ENCODE data around the gene C8G. TPM values are rescaled to one million over a fixed set of nuclear protein-coding genes. Genes with fewer than 3 reads are reported as not detected.

The C8G gene
- total and polyA plus RNA-seq, 9 of the 15 experiments (the other 6 are each of a cell fraction or from before 2014, with no cell fraction given): 0.35 to 5.9 (median 2.7) TPM; not detected in 2

DNA sequence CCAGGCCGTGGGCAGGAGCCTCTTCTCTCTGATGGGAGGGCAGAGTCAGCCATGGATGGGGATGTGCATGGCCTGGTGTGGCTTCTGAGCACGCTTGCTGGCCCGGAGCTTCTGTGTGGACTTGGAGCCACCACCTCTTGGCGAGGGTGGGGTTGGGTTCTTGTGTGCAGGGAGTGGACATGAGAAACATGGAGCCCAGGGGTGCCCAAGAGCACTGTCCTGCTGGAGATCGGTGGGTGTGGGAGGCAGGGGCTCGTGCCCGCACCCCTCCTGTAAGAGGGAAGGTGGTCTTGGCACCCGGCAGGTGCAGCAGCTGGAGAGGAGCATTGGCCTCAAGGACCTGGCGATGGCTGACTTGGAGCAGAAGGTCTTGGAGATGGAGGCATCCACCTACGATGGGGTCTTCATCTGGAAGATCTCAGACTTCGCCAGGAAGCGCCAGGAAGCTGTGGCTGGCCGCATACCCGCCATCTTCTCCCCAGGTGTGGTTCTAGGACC, 24.3 kb upstream of the C8G start:
- DNase-seq (ENCODE audit: extremely low read depth in 1 of 4, low spot score in 3 of 4): no peak
- intact Hi-C loops (cut with micrococcal nuclease): no loop called here
- 96% methylated on average over 11 of the region's 14 CpGs for WGBS (ENCODE audit: insufficient coverage, low coverage, missing lambda C conversion rate)
- in situ Hi-C loops (cut with MboI): no loop called here
- ChIA-PET POLR2A (interaction anchor here (0.6 to 1.7 kb wide), 4 partner anchors 17 to 76 kb away, joined by 3 to 9 read pairs (median 4); partner anchors contain the start of gene CLIC3), CTCF (ENCODE audit: low intra/inter-chr PET ratio) (no interaction called here)
- TF ChIP-seq ILF3 (IDR thresholded peaks at IDR 0.05; ENCODE audit: borderline replicate concordance): no peak
- TF ChIP-seq RBM39 (optimal IDR thresholded peaks at IDR 0.05; ENCODE audit: low read depth, low read length): no peak
- TF ChIP-seq KDM2B (CRISPR knock-in tag; IDR thresholded peaks at IDR 0.05): no peak
- no peak for TF ChIP-seq FOXA3 (CRISPR knock-in tag; conservative IDR thresholded peaks at IDR 0.05 in 1 of 2, IDR thresholded peaks at IDR 0.05 in 1 of 2)
- peak; percentile 10; the same call in 1 of the 2 replicates for TF ChIP-seq POLR2G (IDR thresholded peaks at IDR 0.05; ENCODE audit: low read depth, low read length)
- FAIRE-seq: no peak
- no peaks in the 10 kb centered on the region for H3K9me1 ChIP-seq (ENCODE audit: control insufficient read depth, insufficient read depth, low read length)
- H3K4me3 ChIP-seq: no peak overlapping the region
- H3K27me3 ChIP-seq (ENCODE audit: control insufficient read depth in 2 of 2, insufficient read depth in 2 of 2, low read length in 2 of 2): no peaks in the 10 kb centered on the region
- peaks cover 1% of the 10 kb centered on the region; the same call in 1 of the 3 replicates for H3K79me2 ChIP-seq (ENCODE audit: control insufficient read depth, insufficient read depth, low read length)
- H2AFZ ChIP-seq (ENCODE audit: low read depth, low read length): no peak overlapping the region
- no peaks in the 10 kb centered on the region for H4K20me1 ChIP-seq (replicated peaks; ENCODE audit: control insufficient read depth, insufficient read depth, low read length)
- peaks cover 76% of the 10 kb centered on the region for H3K36me3 ChIP-seq (ENCODE audit: control insufficient read depth, insufficient read depth, low read length)
- no peaks in the 10 kb centered on the region for H3K9me3 ChIP-seq (replicated peaks; ENCODE audit: control insufficient read depth, insufficient read depth, low read depth, low read length)
- peaks cover 0 to 31% of the 10 kb centered on the region in 2 experiments; a peak in 2 of 5 replicates for H3K4me1 ChIP-seq (replicated peaks in 1 of 2; ENCODE audit: control insufficient read depth in 2 of 2, insufficient read depth in 2 of 2, low read length in 2 of 2)
- no peak for ATAC-seq
- no peak overlapping the region for H3K4me2 ChIP-seq (ENCODE audit: insufficient read depth, low read length)
- BruUV-seq (replicated peaks): no TSS peak
- no peak overlapping the region for H3K27ac ChIP-seq (ENCODE audit: extremely low read depth, low read depth, low read length)
- H3K9ac ChIP-seq (ENCODE audit: insufficient read depth in 1 of 2, low read depth in 2 of 2, low read length in 2 of 2): peak overlapping the region in 1 of 2 experiments; percentile 48; a peak in 1 of 4 replicates

DNA sequence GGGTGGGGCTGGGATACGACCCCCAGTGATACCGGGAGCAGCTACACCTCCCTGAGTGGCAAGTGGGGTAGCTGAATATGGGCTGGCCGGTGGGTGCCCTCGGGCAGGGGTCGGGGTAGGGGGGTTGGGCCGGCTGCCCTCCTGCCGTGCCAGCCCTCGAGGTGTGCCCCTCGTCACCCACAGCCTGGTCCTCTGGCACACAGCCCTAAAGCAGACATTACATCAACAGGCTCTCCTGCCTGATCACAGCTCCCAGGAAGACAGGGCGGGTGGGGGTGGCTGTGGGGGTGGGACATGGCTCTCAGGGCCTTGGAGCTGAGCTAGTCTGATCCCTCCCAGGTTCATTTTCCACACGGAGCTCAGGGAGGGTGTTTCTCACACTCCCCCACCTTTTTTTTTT, 23.7 kb upstream of the C8G start:
- Histone ChIP-seq H2AFZ (ENCODE audit: low read depth, low read length) (no peak overlapping the region), H3K27me3 (ENCODE audit: control insufficient read depth in 2 of 2, insufficient read depth in 2 of 2, low read length in 2 of 2) (no peaks in the 10 kb centered on the region), H4K20me1 (replicated peaks; ENCODE audit: control insufficient read depth, insufficient read depth, low read length) (no peaks in the 10 kb centered on the region), H3K9me3 (replicated peaks; ENCODE audit: control insufficient read depth, insufficient read depth, low read depth, low read length) (no peaks in the 10 kb centered on the region), H3K36me3 (ENCODE audit: control insufficient read depth, insufficient read depth, low read length) (peaks cover 76% of the 10 kb centered on the region), H3K9ac (ENCODE audit: insufficient read depth in 1 of 2, low read depth in 2 of 2, low read length in 2 of 2) (no peak overlapping the region), H3K4me1 (replicated peaks in 1 of 2; ENCODE audit: control insufficient read depth in 2 of 2, insufficient read depth in 2 of 2, low read length in 2 of 2) (peaks cover 0 to 36% of the 10 kb centered on the region in 2 experiments; a peak in 2 of 5 replicates), H3K4me3 (no peak overlapping the region), H3K27ac (ENCODE audit: extremely low read depth, low read depth, low read length) (no peak overlapping the region), H3K79me2 (ENCODE audit: control insufficient read depth, insufficient read depth, low read length) (no peaks in the 10 kb centered on the region; the same call in 2 of the 3 replicates), H3K4me2 (ENCODE audit: insufficient read depth, low read length) (no peak overlapping the region), H3K9me1 (ENCODE audit: control insufficient read depth, insufficient read depth, low read length) (no peaks in the 10 kb centered on the region)
- CTCF ChIA-PET (ENCODE audit: low intra/inter-chr PET ratio): no interaction called here
- no TSS peak for BruUV-seq (replicated peaks)
- FAIRE-seq (no peak), DNase-seq (ENCODE audit: extremely low read depth in 1 of 4, low spot score in 3 of 4) (no peak), ATAC-seq (no peak)
- intact Hi-C loops (cut with micrococcal nuclease): no loop called here
- in situ Hi-C loops (cut with MboI): no loop called here
- POLR2A ChIA-PET: interaction anchor here (0.6 kb wide), 2 partner anchors 32 to 75 kb away, joined by 3 to 4 read pairs; partner anchors contain the start of gene CLIC3
- 95% methylated on average over 5 of the region's 11 CpGs for WGBS (ENCODE audit: insufficient coverage, low coverage, missing lambda C conversion rate)
- TF ChIP-seq, protein P1, sequence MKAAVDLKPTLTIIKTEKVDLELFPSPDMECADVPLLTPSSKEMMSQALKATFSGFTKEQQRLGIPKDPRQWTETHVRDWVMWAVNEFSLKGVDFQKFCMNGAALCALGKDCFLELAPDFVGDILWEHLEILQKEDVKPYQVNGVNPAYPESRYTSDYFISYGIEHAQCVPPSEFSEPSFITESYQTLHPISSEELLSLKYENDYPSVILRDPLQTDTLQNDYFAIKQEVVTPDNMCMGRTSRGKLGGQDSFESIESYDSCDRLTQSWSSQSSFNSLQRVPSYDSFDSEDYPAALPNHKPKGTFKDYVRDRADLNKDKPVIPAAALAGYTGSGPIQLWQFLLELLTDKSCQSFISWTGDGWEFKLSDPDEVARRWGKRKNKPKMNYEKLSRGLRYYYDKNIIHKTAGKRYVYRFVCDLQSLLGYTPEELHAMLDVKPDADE (conservative IDR thresholded peaks at IDR 0.05; ENCODE audit: control insufficient read depth, low read depth, low read length): no peak
- TF ChIP-seq, protein P2, sequence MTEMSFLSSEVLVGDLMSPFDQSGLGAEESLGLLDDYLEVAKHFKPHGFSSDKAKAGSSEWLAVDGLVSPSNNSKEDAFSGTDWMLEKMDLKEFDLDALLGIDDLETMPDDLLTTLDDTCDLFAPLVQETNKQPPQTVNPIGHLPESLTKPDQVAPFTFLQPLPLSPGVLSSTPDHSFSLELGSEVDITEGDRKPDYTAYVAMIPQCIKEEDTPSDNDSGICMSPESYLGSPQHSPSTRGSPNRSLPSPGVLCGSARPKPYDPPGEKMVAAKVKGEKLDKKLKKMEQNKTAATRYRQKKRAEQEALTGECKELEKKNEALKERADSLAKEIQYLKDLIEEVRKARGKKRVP (CRISPR knock-in tag; IDR thresholded peaks at IDR 0.05): no peak
- TF ChIP-seq ZKSCAN1 (IDR thresholded peaks at IDR 0.05; ENCODE audit: low read depth, low read length): no peak
- TF ChIP-seq POLR2G (IDR thresholded peaks at IDR 0.05; ENCODE audit: low read depth, low read length): peak; percentile 15; the same call in 1 of the 2 replicates
- TF ChIP-seq, protein P3, sequence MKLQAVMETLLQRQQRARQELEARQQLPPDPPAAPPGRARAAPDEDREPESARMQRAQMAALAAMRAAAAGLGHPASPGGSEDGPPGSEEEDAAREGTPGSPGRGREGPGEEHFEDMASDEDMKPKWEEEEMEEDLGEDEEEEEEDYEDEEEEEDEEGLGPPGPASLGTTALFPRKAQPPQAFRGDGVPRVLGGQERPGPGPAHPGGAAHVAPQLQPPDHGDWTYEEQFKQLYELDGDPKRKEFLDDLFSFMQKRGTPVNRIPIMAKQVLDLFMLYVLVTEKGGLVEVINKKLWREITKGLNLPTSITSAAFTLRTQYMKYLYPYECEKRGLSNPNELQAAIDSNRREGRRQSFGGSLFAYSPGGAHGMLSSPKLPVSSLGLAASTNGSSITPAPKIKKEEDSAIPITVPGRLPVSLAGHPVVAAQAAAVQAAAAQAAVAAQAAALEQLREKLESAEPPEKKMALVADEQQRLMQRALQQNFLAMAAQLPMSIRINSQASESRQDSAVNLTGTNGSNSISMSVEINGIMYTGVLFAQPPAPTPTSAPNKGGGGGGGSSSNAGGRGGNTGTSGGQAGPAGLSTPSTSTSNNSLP (IDR thresholded peaks at IDR 0.05; ENCODE audit: borderline replicate concordance, low read depth, low read length): no peak
- no peak for TF ChIP-seq SMAD1 (IDR thresholded peaks at IDR 0.05; ENCODE audit: low read depth, low read length, partially characterized antibody)
- TF ChIP-seq POLR3A (IDR thresholded peaks at IDR 0.05; ENCODE audit: borderline replicate concordance, extremely low read depth, insufficient read depth, insufficient read length): no peak
